MM.1S (cell line): ENCODE results near the gene JAGN1.
"Not testable (repeated sequence)": the region's sequence is repeated elsewhere in the genome, so short reads cannot be mapped to it uniquely, and the experiment has no call there.

Experiments
- CTCF ChIP-seq: fragments of 300-600 bp; sonication (generic); IDR thresholded peaks from 2 replicates; pipeline ENCODE4 v1.5.1; 2016; ENCODE audit warnings: antibody characterized with exemption, low read length, mixed read lengths
- EZH2phosphoT487 ChIP-seq: fragments of 300-600 bp; sonication (generic); IDR thresholded peaks from 2 replicates; pipeline ENCODE4 v1.6.1; 2018; ENCODE audit warnings: antibody characterized with exemption, low read length

DNA sequence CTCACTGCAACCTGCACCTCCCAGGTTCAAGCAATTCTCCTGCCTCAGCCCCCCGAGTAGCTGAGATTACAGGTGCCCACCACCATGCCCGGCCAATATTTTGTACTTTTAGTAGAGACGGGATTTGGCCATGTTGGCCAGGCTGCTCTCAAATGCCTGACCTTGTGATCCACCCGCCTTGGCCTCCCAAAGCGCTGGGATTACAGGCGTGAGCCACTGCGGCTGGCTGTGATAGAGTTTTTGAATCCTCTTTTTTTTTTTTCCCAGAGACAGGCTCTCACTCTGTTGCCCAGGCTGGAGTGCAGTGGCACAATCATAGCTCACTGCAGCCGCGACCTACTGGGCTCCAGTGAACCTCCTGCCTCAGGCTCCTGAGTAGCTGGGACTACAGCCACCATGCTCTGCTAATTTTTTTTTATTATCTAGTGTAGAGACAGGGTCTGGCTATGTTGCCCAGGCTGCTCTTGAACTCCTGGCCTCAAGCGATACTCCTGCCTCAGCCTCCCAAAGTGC lies 25.2 kb upstream of the JAGN1 start:
- not testable (repeated sequence) for TF ChIP-seq CTCF, EZH2phosphoT487
